NCI-H226 (cell line): ENCODE measurements around the gene TNP2.

Experiments
- DNase-seq: peaks from one replicate; pipeline ENCODE4 v3.0.0-alpha.2; 2015

Gene TNP2

DNA sequence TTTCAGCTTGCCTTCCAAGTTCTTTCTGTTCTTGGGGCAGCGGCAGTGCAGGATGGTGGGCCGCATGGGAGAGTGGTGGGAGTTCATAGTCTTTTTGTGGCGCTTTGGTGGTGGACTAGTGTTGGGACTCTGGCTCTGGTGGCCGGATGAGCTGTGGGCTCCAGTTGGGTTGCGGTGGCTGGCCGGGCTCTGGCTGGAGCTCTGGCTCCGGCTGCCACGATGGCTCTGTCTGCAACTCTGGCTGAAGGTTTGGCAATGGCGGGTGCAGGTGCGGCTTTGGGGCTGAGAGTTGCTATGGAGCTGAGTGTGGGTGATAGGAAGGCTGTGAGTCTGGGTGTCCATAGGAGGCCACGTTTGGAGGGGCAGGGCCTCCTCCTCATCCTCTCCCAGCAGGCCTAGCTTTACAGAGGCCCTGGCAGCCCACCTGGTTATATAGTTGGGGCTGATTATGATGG lies at the start of gene TNP2:
TSS of gene TNP2 (minus strand) at position 405 of the 455 bp plus-strand sequence. CDS start at position 342, 63 bp downstream.
- DNase-seq: no peak

DNA sequence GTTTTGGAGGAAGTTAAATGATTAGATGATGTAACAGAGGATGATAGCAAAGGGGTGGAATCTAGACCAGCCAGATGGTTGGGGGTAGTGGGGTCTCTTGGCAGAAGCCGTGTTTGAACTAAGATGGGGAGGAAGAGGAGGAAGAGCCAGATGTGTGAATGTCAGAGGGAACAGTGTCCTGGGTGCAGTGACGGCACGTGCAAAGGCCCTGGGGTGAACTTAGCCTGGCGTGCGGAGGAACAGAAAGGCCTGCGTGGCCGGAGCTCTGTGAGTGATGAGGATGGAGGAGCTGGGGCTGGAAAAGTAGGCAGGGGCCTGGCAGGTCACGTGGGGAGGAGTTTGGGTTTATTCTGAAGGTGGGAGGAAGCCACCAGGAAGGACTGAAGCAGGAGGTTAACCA lies 49.7 kb upstream of the TNP2 start:
- no peak for DNase-seq

DNA sequence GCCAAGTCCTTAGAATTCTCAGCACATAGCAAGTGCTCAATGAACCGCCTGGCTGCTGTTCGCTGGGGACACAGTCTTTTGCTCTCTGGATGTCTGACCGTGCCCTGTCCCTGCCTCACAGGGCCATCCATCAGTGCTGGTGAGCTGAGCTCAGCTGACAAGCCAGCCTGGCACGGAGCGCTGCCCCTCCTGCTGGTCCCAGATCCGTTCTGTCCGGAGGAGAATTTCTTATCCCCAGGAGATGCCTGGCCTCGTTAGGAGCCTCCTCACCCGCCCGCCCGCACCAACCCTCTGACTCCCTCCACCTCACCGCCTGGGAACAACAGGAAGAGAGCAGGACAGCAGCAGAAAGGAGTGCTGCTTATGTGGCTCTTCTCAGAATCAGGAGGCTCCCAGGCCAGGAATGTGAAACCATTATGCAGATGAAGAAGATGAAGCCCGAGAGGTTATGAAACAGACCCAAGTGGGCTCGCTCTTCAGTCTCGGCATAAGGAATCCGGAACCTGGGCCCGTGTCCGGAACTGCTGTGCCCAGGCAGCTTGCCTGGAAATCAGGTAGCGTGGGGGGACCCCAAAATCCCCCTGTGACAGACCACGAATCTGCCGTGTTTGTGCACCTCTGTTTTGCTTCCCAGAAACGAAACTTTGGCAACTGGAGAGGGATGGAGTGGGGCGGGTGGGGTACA lies 47.3 kb upstream of the TNP2 start:
- DNase-seq: no peak

DNA sequence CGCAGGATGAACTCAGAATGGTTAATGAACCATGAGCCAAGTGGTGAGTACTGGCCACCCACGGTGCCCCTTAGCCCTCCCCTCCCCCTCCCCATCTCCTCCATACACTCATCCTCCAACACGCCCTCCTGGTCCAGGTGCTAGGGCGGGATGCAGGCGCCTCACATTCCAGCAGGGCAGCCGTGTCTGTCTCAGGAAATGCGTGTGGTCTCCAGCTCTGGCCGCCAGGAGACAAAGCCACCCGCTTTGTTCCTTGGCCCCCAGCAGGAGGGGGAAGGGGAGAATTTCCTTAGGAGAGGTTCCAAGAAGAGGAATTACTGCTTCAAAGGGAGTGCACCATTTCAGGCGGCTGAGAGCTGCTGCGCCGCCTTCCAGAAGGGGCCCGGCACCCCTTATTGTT lies 46.4 kb upstream of the TNP2 start:
- peak; percentile 45 for DNase-seq

DNA sequence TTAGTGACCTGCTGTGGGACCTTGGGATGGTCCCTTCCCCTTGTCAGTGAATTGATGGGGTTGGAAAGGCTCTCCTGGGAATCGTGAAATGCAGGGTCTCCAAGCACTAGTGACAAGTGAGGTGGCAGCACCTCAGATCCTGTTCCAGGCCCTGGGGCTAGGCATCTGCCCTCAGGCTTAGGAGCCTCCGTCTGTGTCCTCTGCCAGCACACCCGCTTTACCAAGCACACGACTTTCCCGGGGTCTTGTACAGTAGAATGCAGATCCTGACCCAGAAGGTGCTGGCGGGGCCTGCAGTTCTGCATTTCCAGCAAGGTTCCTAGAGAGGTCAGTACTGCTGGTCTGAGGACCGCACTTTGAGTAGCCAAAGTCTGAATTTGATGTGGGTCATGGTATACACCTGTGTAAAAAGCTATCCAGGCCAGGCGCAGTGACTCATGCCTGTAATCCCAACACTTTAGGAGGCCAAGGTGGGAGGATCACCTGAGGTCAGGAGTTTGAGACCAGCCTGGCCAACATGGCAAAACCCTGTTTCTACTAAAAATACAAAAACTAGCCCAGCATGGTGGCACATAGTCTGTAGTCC lies 45.3 kb upstream of the TNP2 start:
- no peak for DNase-seq

DNA sequence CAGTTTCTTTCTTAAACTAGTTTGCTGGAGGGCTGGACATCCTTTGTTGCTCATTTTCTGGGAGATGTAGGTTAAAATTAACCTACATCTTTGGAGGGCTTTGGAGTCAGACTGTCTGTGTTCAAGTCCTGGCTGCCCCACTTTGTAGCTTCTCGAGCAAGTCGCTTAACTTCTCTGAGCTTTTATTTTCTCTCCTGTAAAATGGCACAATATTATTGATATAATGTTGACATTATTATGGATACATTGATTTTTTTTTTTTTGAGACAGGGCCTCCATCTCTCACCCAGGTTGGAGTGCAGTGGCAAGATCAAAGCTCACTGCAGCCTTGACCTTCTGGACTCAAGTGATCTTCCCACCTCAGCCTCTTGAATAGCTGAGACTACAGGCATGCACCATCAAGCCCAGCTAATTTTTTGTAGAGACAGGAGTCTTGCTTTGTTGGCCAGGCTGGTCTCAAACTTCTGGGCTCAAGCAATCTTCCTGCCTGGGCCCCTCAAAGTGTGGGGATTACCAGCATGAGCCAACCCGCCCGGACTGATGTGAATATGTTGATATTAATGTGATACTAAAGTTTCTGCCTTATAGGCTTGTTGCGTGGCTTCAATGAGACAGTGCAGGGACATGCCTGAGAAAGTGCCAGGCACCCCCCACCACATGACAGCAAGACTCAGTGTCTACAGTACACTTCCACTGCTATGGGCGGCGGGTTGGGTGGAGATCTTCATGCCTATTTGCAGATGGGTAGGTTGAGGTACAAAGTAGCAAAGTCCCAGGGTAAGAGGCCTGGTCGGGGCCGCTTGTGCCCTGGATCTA lies 44.6 kb upstream of the TNP2 start:
- DNase-seq: no peak

DNA sequence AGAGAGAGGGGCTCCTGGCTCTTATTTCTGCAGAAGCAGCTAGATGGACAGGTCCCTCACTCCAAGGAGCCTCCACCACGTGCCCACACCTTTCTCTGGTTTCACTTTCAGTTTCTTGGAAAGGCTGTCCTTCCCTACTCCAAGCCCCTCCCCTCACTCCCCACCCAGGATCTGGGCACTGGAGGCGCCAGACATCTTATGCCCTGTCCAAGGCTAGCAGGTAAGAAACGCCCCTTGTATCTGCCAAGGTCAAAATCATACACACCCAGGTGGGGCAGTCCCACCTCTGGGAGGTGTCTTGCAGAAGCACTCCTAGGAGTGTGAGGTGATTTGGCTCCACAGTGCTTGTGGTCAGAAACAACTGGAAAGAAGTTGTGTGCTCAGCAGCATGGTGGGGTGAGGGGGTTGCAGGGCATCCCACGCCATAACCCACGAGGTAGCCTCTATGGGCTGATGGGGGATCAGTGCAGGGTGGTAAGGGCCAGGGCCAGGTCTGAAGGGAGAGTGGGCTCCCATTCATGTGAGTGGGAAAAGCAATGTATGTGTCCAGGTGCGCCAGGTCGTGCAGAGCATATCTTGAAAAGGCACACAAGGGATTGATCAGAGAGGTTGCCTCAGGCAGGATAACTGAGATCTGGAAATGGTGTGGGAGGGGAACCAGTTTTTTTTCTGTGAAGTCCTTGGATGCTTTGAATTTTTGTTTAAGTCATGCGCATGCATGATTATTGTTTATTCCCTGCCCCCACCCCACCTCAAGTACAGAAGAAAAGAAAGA lies 43.8 kb upstream of the TNP2 start:
- DNase-seq: peak; percentile 62

DNA sequence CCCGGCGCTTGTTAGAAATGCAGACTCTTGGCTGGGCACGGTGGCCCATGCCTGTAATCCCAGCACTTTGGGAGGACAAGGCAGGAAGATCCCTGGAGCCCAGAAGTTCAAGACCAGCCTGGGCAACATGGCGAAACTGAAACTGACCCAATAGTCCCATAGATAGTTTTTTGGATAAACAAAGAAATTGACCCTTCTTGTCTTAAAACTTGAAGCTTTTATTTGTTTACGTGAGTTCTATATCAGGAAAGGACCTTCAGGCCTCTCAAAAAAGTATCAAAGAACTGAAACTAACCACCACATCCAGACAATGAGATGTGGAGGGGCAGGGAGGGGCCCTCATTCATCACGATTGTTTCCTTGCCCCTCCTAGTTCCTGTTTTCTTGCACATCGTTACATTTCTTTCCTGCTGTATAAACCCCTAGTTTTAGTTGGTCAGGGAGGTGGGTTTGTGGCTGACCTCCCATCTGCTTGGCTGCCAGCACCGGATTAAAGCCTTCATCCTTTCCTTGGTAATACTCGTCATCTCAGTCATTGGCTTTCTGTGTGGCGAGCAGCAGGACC lies 42.0 kb upstream of the TNP2 start:
- no peak for DNase-seq

DNA sequence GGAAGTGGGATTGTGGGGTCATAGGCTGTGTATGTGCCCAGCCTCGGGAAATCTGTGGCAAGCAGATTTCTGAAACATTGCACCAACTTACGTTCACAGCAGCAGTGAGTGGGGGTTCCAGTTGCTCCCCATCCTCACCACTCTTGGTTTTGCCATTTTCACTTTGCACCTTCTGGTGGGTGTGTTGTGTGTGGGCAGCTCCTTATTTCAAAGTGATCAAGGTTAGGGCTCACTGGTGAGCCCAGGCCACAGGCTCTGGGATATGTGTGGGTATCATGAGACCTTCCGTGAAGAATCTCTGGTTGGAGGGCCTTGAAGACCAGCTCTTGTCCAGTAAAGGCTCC lies 41.5 kb upstream of the TNP2 start:
- DNase-seq: no peak

DNA sequence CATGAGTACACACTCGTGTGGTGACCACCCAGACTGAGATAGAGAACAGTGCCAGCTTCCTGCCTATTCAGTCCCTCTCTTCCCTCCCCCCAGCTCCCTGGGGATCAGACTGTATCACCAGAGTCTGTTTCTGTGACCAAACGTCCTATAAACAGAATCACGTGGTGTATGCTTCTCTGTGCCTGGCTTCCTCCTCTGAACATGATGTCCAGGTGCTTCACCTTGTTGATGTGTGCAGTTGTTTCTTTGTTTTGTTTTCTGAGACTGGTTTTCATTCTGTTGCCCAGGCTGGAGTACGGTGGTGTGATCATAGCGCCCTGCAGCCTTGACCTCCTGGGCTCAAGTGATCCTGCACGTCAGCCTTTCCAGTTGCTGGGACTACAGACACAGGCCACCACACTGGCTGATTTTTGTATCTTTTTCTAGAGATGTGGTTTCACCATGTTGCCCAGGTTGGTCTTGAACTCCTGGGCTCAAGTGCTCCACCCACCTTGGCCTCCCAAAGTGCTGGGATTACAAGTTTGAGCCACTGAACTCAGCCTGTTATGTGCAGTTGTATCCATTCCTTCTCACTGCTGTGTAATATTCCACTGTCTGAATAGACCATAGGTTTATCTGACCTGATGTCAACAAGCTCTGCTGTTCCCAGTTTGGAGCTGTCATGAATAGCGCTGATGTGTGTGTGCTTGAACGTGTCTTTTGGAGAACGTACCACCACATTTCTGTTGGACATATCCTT lies 40.9 kb upstream of the TNP2 start:
- DNase-seq: no peak

DNA sequence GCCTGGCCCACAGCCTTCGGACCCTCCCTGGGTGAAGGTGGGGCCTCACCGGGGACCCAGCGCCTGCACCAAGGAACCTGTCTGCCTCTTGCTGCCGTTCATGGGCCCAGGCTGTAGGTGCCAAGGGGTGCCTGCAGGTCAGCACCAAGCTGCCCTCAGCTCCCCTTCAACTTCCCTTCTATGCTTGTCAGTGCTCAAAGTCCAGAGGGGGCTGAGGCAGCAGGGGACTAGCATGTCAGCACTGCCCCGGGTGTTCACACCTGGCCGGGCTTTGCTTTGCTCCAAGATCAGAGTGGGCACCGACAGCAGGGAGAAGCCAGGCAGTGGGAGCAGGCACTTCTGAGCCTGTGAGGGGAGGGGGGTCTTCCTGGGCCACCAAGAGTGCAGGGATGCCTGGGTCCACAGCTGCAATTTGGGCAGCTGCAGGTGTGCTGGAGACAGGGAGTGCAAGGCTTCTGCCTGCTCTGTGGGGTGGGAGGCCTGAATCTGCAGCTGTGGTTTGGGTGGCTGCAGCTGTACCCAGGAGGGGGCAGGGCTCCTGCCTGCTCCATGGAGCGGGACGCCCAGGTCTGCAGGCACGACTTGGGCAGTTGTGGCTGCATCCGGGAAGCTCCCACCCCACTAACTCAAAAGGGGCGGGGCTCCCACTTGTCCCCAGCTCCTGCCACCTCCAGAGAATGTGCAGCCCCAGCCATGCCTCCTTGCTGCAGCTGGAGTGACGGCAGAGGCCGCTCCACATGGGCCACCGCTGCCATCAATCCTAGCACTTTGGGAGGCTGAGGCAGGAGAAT lies 39.6 kb upstream of the TNP2 start:
- no peak for DNase-seq

DNA sequence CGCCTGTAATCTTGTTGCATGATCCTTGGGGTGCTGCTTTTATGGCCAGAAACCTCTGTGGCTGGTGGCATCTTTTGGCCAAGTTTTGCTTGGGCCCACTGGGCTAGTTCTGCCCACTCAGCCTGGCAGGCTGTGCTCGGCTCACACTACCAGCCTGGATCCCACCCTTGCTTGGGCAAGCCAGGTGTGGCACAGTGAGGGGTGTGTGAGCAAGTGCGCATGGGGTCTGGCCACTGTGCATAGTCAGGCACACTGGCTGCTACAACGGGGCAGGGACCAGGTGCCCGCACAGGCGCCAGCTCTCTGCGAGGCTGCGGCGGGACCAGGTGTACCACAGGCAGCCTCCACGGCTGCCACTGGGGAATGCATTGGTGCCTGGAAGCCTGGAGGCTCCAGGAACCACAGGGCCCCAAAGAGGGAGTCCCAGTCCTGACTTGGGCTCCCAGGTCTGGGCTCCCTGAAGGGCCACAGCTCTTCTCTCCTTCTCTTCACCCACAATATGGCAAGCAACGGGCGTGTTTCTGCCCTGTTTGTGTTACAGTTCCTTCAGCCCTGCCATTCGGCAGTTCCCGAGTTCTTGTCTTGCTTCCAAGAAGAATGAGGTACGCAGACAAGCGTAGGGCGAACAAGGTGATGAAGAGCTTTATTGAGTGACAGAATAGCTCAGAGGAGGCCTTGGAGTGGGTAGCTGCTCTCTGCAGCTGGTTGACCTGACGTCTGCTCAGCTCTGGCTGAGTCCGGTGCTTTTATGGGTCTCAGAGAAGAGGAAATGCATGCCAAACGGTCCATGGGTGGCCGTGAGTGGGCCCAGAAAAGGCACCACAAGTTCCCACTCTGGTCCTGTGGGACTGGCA lies 38.7 kb upstream of the TNP2 start:
- no peak for DNase-seq

DNA sequence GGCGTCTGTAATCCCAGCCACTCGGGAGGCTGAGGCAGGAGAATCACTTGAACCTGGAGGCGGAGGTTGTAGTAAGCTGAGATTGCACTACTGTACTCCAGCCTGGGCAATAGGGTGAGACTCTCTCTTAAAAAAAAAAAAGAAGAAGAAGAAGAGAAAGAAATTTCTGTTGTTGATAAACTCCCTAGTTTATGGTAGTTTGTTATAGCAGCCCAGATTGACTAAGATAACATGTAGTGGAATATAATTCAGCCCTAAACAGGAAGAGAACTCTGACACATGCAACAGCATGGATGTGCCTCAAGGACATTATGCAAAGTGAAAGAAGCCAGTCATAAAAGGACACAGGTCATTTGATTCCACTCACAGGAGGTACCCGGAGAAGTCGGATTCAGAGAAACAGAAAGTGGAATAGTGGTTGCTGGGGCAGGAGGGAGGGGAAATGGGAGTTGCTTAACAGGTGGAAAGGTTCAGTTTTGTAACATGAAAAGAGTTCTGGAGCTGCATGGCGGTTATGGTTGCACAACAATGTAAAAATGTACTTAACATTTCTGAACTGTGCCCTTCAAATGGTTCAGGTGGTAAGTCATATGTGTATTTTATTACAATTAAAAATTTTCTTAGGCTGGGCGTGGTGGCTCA lies 38.0 kb upstream of the TNP2 start:
- no peak for DNase-seq

DNA sequence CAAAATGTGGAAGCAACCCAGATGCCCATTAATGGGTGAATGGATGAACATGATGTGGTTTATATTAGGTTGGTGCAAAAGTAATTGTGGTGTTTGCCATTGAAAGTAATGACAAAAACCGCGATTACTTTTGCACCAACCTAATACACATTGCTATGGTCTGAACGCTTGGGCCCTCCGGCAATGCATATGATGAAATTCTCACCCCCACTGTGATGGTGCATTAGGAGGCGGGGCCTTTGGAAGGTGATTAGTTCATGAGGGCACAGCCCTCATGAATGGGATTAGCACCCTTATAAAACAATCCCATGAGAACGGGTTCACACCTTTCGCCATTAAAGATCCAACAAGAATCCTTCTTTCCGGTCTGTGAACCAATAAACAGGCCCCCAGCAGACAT lies 37.3 kb upstream of the TNP2 start:
- no peak for DNase-seq

DNA sequence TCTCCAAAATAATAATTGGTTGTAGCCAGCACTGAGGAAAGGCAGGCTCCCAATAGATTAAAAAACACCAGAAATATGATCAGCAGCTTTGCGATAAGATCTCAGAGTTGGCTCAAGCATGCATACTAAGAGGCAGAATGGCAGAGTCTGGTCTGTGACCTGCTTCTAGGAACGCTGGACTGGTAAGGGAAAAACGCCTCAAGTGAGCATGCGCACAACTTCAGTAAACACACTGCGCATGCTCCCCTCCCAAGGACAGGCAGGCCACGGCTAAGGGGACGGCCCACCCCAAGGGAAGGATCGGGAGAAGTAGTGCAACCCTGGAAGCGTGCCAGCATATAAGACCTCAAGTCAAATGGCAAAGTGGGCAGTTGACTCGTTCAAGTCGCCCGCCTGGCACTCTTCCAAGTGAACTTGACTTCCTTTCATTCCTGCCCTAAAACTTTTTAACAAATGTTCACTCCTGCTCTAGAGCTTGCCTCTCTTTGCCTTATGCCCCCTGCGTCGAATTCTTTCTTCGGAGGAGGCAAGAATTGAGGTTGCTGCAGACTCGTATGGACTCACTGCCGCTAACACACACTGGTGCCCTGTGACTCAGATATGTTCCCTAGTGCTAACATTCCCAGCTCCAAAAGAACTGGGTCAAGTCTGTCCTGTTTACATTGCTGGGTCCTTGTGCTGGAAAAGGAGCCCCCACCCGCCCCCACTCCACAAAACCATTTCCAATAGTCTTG lies 34.4 kb upstream of the TNP2 start:
- no peak for DNase-seq

DNA sequence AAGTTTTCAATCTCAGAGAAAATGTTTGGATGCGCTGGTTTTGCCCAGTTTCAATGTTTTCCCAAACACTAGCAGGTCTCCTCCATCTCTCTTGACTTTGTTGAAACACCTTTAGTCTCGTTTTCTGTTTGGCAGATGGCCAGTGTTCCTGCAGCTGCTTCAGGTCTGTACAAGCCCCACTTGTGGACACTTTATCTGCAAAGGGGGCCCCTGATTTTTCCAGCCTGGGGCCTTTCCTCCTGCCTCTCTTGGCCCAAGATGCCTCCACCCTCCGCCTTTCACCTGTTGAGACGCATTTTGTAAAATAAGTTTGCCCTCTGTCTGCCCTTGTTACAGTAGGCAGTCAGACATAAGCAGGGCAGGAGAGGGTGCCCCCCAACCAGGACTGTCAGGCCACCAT lies 33.9 kb upstream of the TNP2 start:
- DNase-seq: no peak

DNA sequence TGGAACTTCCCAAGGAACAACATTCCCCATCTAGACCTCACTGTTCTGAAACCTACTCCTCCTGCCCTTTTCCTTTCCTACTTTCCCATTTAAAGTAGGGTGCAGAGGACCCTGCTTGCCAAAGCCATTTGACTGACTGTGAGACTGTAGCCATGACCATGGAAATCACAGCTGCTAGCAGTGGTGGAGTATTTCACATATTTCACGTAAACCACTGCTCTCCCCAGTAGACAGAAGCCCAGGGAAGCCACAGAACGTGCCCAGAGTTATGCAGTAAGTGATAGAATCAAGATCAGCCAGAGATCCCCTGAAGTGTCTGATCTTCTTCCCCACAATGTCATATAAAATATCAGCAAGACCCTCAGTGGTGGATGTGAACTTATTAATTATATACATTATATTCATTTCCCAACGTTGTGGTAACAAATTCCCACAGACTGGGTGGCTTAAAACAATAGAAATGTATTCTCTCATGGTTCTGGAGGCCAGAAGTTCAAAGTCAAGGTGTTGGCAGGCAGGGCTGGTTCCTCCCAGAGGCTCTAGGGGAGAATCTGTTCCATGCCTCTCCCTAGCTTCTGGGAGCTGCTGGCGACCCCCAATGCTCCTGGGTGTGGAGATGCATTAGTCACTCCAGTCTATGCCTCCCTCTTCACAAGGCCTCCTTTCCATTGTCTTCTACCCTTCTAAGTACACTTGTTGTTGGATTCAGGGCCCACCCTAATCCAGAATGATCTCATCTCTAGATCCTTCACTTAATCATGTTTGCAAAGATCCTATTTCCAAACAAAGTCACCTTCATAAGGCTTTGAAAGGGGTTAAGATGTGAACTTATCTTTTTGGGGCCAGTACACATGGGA lies 32.7 kb upstream of the TNP2 start:
- DNase-seq: no peak

DNA sequence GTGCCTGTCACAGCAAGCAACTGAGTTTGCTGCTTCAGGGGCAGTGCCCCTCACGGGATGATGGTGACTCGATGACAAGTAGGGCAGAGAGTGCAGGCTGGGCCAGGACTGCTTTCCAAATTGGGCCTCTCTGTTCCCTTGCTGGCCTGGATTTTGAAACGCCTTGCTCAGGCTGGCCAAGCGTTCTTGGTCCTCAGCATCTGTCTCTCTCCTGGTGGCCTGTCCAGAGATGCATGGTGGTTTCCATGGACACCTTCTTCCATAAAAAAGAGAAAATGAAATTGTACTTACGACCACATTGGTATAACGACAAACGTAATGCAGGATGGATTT lies 31.4 kb upstream of the TNP2 start:
- DNase-seq: no peak
